Spinal cord (tissue), 10 donors: ENCODE data around the gene SARS1. TPM values are rescaled to one million over a fixed set of nuclear protein-coding genes. Genes with fewer than 3 reads are reported as not detected.
"Not testable (repeated sequence)": the region's sequence is repeated elsewhere in the genome, so short reads cannot be mapped to it uniquely, and the experiment has no call there.

ENCODE experiments used
- DNase-seq, 6 donors: peaks; one replicate each; pipeline versions ENCODE4 v3.0.0 to v3.0.0-alpha.2; 2013 to 2015; ENCODE audit warnings: low spot score in 6 of 6, low read depth in 4 of 6
- H3K27ac ChIP-seq: one replicate; pipeline ENCODE4 v1.5.1; 2013; ENCODE audit warnings: low read depth, low read length, control low read depth
- H3K27me3 ChIP-seq: one replicate; pipeline ENCODE4 v1.6.1; 2013; ENCODE audit warnings: low read length; ENCODE audit not compliant: control insufficient read depth, insufficient read depth
- H3K36me3 ChIP-seq: one replicate; pipeline ENCODE4 v1.6.1; 2013; ENCODE audit warnings: low read length; ENCODE audit not compliant: control insufficient read depth, insufficient read depth
- H3K4me1 ChIP-seq: one replicate; pipeline ENCODE4 v1.6.1; 2013; ENCODE audit warnings: low read length; ENCODE audit not compliant: control insufficient read depth, insufficient read depth
- H3K4me3 ChIP-seq: one replicate; pipeline ENCODE4 v1.5.1; 2013; ENCODE audit warnings: low read depth, low read length, control low read depth
- H3K9me3 ChIP-seq: one replicate; pipeline ENCODE4 v1.6.1; 2013; ENCODE audit warnings: low read length; ENCODE audit not compliant: control insufficient read depth, insufficient read depth
- whole genome bisulfite sequencing: methylation state at CpG from one replicate; pipeline ENCODE4 v1.1.5; 2013; ENCODE audit warnings: missing lambda C conversion rate; ENCODE audit not compliant: insufficient coverage; 5-methylcytosine and 5-hydroxymethylcytosine counted together
- polyA plus RNA-seq, 2 donors: library from polyadenylated mRNA; unstranded; fragments of 120-200 nt; gene quantifications; one replicate each; pipeline ENCODE4 v1.2.1, GENCODE V29; 2013; ENCODE audit not compliant: insufficient read length in 2 of 2
- total RNA-seq, 2 donors: library from RNA; depleted of rRNA in 1 of 2; stranded (reverse); fragments of 120-200 nt in 1 of 2; fragments of >200 nt in 1 of 2; gene quantifications; one replicate each; pipeline versions ENCODE4 v1.2.3 to v1.2.4, GENCODE V29; 2013 to 2014
- donor health status: healthy.

SARS1 gene
- total and polyA plus RNA-seq, 4 donors: 127 to 164 (median 156) TPM

GRCh38 chr1:109218516-109218915, 4.8 kb downstream of the SARS1 start:
- Histone ChIP-seq H3K27me3 (no peaks in the 10 kb centered on the region), H3K27ac (no peak overlapping the region), H3K4me1 (peaks cover under 1% of the 10 kb centered on the region), H3K9me3 (no peaks in the 10 kb centered on the region), H3K36me3 (peaks cover 9% of the 10 kb centered on the region), H3K4me3 (no peak overlapping the region)
- DNase-seq: no peak
- 85% methylated on average over 3 of the region's 3 CpGs for WGBS

GRCh38 chr1:109221201-109221600, 7.5 kb downstream of the SARS1 start:
- not testable (repeated sequence) for H3K9me3 ChIP-seq, H3K4me1 ChIP-seq, H3K4me3 ChIP-seq, H3K27ac ChIP-seq, DNase-seq, H3K27me3 ChIP-seq
- H3K36me3 ChIP-seq: peaks cover 14% of the 10 kb centered on the region
- 100% methylated on average over 1 of the region's 9 CpGs for WGBS

DNA sequence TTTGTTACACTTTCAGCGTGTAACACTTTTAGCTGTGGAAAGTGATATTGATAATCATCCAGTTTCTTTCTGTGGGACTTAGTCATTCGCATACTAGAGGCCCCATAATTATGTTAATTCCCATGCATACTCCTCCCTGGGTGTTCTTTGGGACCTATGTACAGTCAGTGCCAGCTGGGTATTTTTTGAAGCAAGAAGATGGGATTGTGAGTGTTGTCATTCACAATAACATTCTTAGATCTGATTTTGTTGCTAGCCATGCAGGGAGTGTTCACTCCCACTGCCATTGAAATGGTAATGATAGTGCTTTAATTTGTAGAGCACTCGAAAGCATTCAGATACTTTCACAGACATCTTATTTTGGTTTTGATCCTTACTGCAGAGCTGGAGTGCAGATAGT, 11.6 kb downstream of the SARS1 start:
- Histone ChIP-seq H3K4me3 (no peak overlapping the region), H3K9me3 (no peaks in the 10 kb centered on the region), H3K27me3 (no peaks in the 10 kb centered on the region), H3K36me3 (peaks cover 20% of the 10 kb centered on the region), H3K4me1 (peaks cover 10% of the 10 kb centered on the region), H3K27ac (no peak overlapping the region)
- no peak for DNase-seq
- no CpG with 5 or more reads among the region's 3 CpGs for WGBS

DNA sequence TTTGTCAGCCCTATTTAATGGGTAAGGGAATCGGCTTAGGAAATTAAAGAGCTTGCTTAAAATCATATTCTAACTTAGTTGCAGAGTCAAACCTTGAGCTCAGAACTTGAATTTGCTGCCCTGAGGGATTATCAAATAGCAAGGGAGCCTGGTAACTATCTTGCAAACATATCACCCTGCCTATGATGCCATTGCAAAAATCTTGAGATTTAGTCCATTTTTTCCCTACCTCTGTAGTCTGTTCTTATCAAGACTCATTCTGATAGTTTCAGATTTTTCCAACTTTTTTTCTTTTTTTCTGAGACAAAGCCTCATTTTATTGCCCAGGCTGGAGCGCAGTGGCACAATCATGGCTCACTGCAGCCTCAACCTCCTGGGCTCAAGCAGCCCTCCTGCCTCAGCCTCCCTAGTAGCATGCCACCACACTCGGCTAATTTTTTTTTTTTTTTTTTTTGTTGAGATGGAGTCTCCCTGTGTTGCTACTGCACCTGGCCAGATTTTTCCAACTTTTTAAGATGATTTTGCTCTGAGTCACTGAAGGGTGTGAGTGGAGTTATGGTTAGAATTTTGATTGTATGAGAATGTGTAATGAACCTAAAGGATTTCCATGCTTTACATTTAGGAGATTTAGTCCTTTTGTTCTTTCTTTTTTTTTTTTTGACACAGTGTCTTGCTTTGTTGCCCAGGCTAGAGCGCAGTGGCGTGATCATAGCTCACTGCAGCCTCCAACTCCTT, 12.2 kb downstream of the SARS1 start:
- H3K9me3 ChIP-seq: no peaks in the 10 kb centered on the region
- WGBS: 89% methylated on average over 4 of the region's 5 CpGs
- peaks cover 13% of the 10 kb centered on the region for H3K4me1 ChIP-seq
- no peak overlapping the region for H3K27ac ChIP-seq
- no peak overlapping the region for H3K4me3 ChIP-seq
- peaks cover 25% of the 10 kb centered on the region for H3K36me3 ChIP-seq
- H3K27me3 ChIP-seq: no peaks in the 10 kb centered on the region
- no peak for DNase-seq

DNA sequence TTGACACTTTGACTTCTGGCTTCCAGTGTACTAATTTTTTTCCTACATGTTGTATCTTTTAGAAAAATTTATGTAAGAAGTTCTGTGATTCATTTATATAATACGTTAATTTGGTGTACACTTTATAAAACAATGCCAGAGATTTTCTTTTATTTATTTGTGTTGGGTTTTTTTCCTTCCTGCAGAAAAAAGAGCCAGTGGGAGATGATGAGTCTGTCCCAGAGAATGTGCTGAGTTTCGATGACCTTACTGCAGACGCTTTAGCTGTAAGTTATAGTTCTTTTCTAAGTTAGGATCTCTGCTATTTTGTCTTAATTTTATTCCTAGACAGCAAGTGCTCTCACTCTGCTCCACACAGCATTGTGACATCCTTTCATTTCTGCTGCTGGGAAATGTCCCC, 14.4 kb downstream of the SARS1 start:
- Histone ChIP-seq H3K4me1 (peaks cover 13% of the 10 kb centered on the region), H3K36me3 (peaks cover 35% of the 10 kb centered on the region), H3K27ac (no peak overlapping the region), H3K9me3 (no peaks in the 10 kb centered on the region), H3K27me3 (no peaks in the 10 kb centered on the region), H3K4me3 (no peak overlapping the region)
- no CpG with 5 or more reads among the region's 3 CpGs for WGBS
- no peak for DNase-seq

GRCh38 chr1:109229531-109230127, 15.9 kb downstream of the SARS1 start:
- peak overlapping the region; percentile 47 for H3K27ac ChIP-seq
- no peaks in the 10 kb centered on the region for H3K27me3 ChIP-seq
- H3K9me3 ChIP-seq: no peaks in the 10 kb centered on the region
- H3K4me1 ChIP-seq: peaks cover 13% of the 10 kb centered on the region
- DNase-seq: peak in 2 of 6 donors; percentile 66 to 82
- WGBS: 27% methylated on average over 8 of the region's 13 CpGs
- H3K36me3 ChIP-seq: peaks cover 42% of the 10 kb centered on the region
- H3K4me3 ChIP-seq: no peak overlapping the region

GRCh38 chr1:109231066-109231465, 17.3 kb downstream of the SARS1 start:
- Histone ChIP-seq H3K27ac (no peak overlapping the region), H3K9me3 (no peaks in the 10 kb centered on the region), H3K27me3 (no peaks in the 10 kb centered on the region), H3K36me3 (peaks cover 53% of the 10 kb centered on the region), H3K4me1 (peaks cover 13% of the 10 kb centered on the region), H3K4me3 (no peak overlapping the region)
- no peak for DNase-seq
- 66% methylated on average over 2 of the region's 3 CpGs for WGBS

GRCh38 chr1:109235137-109235536, 21.4 kb downstream of the SARS1 start:
- DNase-seq: no peak
- WGBS: 98% methylated on average over 7 of the region's 7 CpGs
- H3K4me3 ChIP-seq: no peak overlapping the region
- H3K9me3 ChIP-seq: no peaks in the 10 kb centered on the region
- peaks cover 16% of the 10 kb centered on the region for H3K4me1 ChIP-seq
- peaks cover 74% of the 10 kb centered on the region for H3K36me3 ChIP-seq
- H3K27ac ChIP-seq: no peak overlapping the region
- H3K27me3 ChIP-seq: no peaks in the 10 kb centered on the region

DNA sequence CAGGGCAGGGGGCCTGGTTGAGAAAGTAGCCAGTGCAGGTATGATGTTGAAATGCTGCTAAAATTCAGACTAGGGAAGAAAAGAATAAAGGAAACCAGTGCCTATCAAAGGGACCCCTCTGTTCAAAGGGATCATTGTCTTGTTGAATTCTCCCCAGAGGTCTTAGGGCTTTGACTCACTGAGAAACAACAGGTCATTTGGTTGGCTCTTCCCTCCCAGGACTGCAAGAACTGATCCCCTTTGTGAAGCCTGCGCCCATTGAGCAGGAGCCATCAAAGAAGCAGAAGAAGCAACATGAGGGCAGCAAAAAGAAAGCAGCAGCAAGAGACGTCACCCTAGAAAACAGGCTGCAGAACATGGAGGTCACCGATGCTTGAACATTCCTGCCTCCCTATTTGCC, 23.8 kb downstream of the SARS1 start:
- Histone ChIP-seq H3K27ac (no peak overlapping the region), H3K36me3 (peaks cover 58% of the 10 kb centered on the region)

DNA sequence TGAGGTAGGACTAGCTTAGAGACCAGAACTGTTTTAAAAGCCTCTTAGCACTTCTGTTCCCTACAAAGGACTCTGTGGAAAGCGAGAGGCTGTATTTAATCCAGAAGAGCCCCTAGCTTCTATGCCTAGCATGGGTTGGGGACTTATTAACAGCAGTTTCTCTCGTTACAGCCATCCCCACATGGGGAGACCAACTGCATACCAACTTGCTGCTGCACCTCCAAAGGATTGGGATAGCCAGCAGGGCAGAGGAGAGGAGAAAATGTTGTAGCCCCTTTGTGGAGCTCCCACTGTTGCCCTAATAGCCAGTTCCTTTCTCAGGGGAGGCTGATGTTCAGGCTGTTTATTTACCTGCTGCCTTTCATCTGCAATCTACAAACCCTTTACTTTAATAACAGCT, 24.7 kb downstream of the SARS1 start:
- Histone ChIP-seq H3K36me3 (peaks cover 58% of the 10 kb centered on the region), H3K27me3 (no peaks in the 10 kb centered on the region), H3K4me1 (peaks cover 41% of the 10 kb centered on the region), H3K4me3 (no peak overlapping the region), H3K27ac (no peak overlapping the region), H3K9me3 (no peaks in the 10 kb centered on the region)
- DNase-seq: peak in 1 of 6 donors; percentile 3
- no CpG with 5 or more reads among the region's 2 CpGs for WGBS

More for the DNA sequence above, 23.8 kb downstream of the SARS1 start:
- DNase-seq: no peak
- H3K9me3 ChIP-seq: no peaks in the 10 kb centered on the region
- no peak overlapping the region for H3K4me3 ChIP-seq
- no peaks in the 10 kb centered on the region for H3K27me3 ChIP-seq
- WGBS: 85% methylated on average over 3 of the region's 3 CpGs
- peaks cover 34% of the 10 kb centered on the region for H3K4me1 ChIP-seq
